ENCODE results near the gene COL15A1. TPM values are rescaled to one million over a fixed set of nuclear protein-coding genes. Genes with fewer than 3 reads are reported as not detected.

COL15A1 gene
- total RNA-seq, 1 donor from 2014 or later = 8.0 TPM

DNA sequence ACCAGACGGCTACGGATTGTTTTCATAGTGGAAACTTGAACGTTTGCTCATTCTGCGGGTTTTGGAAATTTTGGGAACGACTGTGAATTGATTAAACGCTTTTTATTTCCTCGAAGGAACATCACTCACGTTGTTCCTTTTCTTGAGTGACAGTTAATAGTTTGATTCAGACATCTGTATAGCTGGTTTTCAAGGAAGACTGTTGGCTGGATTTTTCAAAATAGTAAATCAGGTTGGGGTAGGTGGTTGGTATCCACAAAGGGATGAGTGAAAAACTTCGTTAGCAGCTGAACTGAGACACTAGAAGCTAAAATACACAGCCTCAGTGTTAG, 162.3 kb downstream of the COL15A1 start:
- H3K4me3 ChIP-seq = peak overlapping the region; percentile 71
- intact Hi-C loops (cut with DNase I) = no loop called here
- peak overlapping the region; percentile 91 for H3K27ac ChIP-seq
- DNase-seq = no peak
- TF ChIP-seq, protein P1, sequence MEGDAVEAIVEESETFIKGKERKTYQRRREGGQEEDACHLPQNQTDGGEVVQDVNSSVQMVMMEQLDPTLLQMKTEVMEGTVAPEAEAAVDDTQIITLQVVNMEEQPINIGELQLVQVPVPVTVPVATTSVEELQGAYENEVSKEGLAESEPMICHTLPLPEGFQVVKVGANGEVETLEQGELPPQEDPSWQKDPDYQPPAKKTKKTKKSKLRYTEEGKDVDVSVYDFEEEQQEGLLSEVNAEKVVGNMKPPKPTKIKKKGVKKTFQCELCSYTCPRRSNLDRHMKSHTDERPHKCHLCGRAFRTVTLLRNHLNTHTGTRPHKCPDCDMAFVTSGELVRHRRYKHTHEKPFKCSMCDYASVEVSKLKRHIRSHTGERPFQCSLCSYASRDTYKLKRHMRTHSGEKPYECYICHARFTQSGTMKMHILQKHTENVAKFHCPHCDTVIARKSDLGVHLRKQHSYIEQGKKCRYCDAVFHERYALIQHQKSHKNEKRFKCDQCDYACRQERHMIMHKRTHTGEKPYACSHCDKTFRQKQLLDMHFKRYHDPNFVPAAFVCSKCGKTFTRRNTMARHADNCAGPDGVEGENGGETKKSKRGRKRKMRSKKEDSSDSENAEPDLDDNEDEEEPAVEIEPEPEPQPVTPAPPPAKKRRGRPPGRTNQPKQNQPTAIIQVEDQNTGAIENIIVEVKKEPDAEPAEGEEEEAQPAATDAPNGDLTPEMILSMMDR (IDR thresholded peaks at IDR 0.05) = no peak
- H3K4me1 ChIP-seq = peaks cover 58% of the 10 kb centered on the region
- H3K27me3 ChIP-seq (ENCODE audit: low read depth) = no peaks in the 10 kb centered on the region
- no peaks in the 10 kb centered on the region for H3K36me3 ChIP-seq
- H3K9me3 ChIP-seq = no peaks in the 10 kb centered on the region
- ATAC-seq = no peak

GRCh38 chr9:99107421-99107820, 163.7 kb downstream of the COL15A1 start:
- TF ChIP-seq, protein P1 (IDR thresholded peaks at IDR 0.05) = no peak
- ATAC-seq = no peak
- Histone ChIP-seq H3K36me3 (no peaks in the 10 kb centered on the region), H3K27ac (peak overlapping the region; percentile 1), H3K4me1 (peaks cover 73% of the 10 kb centered on the region), H3K4me3 (peak overlapping the region; percentile 71), H3K27me3 (ENCODE audit: low read depth) (no peaks in the 10 kb centered on the region), H3K9me3 (no peaks in the 10 kb centered on the region)
- DNase-seq = no peak
- intact Hi-C loops (cut with DNase I) = no loop called here

DNA sequence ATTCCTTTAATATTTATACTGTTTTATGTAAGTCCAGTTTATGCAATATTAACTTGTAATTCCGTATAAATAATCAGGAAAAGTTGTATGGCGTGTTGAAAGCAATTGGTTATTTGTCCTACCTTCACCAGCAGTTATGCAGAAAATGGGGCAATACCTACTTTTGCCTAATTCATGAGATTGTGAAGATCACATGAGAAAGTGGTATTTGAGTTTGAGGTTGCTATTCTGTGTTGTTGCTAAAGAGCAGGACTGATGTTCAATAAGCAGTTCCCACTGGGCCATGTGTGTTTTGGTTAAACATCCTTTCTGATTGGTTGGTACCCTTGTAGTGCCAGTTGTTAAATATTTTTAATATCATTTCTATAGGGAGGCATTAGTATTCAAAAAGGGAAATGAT, 164.4 kb downstream of the COL15A1 start:
- TF ChIP-seq, protein P1 (IDR thresholded peaks at IDR 0.05) = no peak
- peaks cover 79% of the 10 kb centered on the region for H3K4me1 ChIP-seq

GRCh38 chr9:99109522-99109921, 165.8 kb downstream of the COL15A1 start:
- intact Hi-C loops (cut with DNase I) = no loop called here
- no peaks in the 10 kb centered on the region for H3K27me3 ChIP-seq (ENCODE audit: low read depth)
- ATAC-seq (no peak), DNase-seq (no peak)
- H3K4me1 ChIP-seq = peaks cover 83% of the 10 kb centered on the region
- H3K36me3 ChIP-seq = no peaks in the 10 kb centered on the region
- TF ChIP-seq, protein P1 (IDR thresholded peaks at IDR 0.05) = no peak
- no peak overlapping the region for H3K27ac ChIP-seq
- no peak overlapping the region for H3K4me3 ChIP-seq
- no peaks in the 10 kb centered on the region for H3K9me3 ChIP-seq

More for the DNA sequence above, 164.4 kb downstream of the COL15A1 start:
- Histone ChIP-seq H3K36me3 (no peaks in the 10 kb centered on the region), H3K27me3 (ENCODE audit: low read depth) (no peaks in the 10 kb centered on the region), H3K9me3 (no peaks in the 10 kb centered on the region), H3K4me3 (peak overlapping the region; percentile 71), H3K27ac (no peak overlapping the region)
- ATAC-seq = no peak
- DNase-seq = no peak
- intact Hi-C loops (cut with DNase I) = no loop called here

GRCh38 chr9:99112750-99113413, 169.2 kb downstream of the COL15A1 start:
- Histone ChIP-seq H3K27ac (no peak overlapping the region), H3K27me3 (ENCODE audit: low read depth) (no peaks in the 10 kb centered on the region), H3K36me3 (no peaks in the 10 kb centered on the region), H3K4me3 (no peak overlapping the region), H3K4me1 (peaks cover 77% of the 10 kb centered on the region), H3K9me3 (no peaks in the 10 kb centered on the region)
- TF ChIP-seq, protein P1 (IDR thresholded peaks at IDR 0.05) = no peak
- DNase-seq = no peak
- no peak for ATAC-seq
- intact Hi-C loops (cut with DNase I) = no loop called here

Data from lower lobe of right lung (tissue), 2 donors.